ENCODE measurements around the gene DOCK6.

Gene DOCK6

GRCh38 chr19:11261971-11262839 is at the start of gene DOCK6:
Gene DOCK6 (minus strand): TSS chr19:11262524. CDS start chr19:11262440, 84 bp downstream.
- peak in 1 of 2 donors; percentile 25 for DNase-seq (ENCODE audit: low read depth in 2 of 2)

GRCh38 chr19:11306337-11306736 is 44.0 kb upstream of the DOCK6 start:
- DNase-seq (ENCODE audit: low read depth in 2 of 2), result no peak

GRCh38 chr19:11304936-11305335 is 42.6 kb upstream of the DOCK6 start:
- DNase-seq (ENCODE audit: low read depth in 2 of 2), result no peak

- no peak for DNase-seq (ENCODE audit: low read depth in 2 of 2)
These were observed 38.4 kb upstream of the DOCK6 start for GRCh38 chr19:11300811-11301120.

- DNase-seq (ENCODE audit: low read depth in 2 of 2), result no peak
These were observed 37.9 kb upstream of the DOCK6 start for GRCh38 chr19:11299946-11300810.

GRCh38 chr19:11296264-11296663 is 33.9 kb upstream of the DOCK6 start:
- DNase-seq (ENCODE audit: low read depth in 2 of 2), result no peak

- DNase-seq (ENCODE audit: low read depth in 2 of 2), result no peak
These were observed 33.4 kb upstream of the DOCK6 start, which contains the start of gene TSPAN16 for GRCh38 chr19:11295665-11296245. Gene TSPAN16 (plus strand): TSS chr19:11296160. CDS start chr19:11296298, 138 bp downstream.

- no peak for DNase-seq (ENCODE audit: low read depth in 2 of 2)
These were observed 32.9 kb upstream of the DOCK6 start for GRCh38 chr19:11295180-11295579.

GRCh38 chr19:11293433-11294389 is 31.4 kb upstream of the DOCK6 start:
- peak; percentile 64 to 82 for DNase-seq (ENCODE audit: low read depth in 2 of 2)

- no peak for DNase-seq (ENCODE audit: low read depth in 2 of 2)
These were observed 29.7 kb upstream of the DOCK6 start for GRCh38 chr19:11291991-11292390.

- DNase-seq (ENCODE audit: low read depth in 2 of 2), result no peak
These were observed 29.1 kb upstream of the DOCK6 start for GRCh38 chr19:11291415-11291814.

GRCh38 chr19:11290256-11290655 is 27.9 kb upstream of the DOCK6 start:
- DNase-seq (ENCODE audit: low read depth in 2 of 2), result no peak

- DNase-seq (ENCODE audit: low read depth in 2 of 2), result no peak
These were observed 26.0 kb upstream of the DOCK6 start for GRCh38 chr19:11288349-11288748.

- DNase-seq (ENCODE audit: low read depth in 2 of 2), result no peak
These were observed 24.1 kb upstream of the DOCK6 start for GRCh38 chr19:11286312-11286974.

- DNase-seq (ENCODE audit: low read depth in 2 of 2), result no peak
These were observed 22.2 kb upstream of the DOCK6 start for GRCh38 chr19:11284515-11284914.

- DNase-seq (ENCODE audit: low read depth in 2 of 2), result no peak
These were observed 19.2 kb upstream of the DOCK6 start for GRCh38 chr19:11281356-11282049.

GRCh38 chr19:11279505-11280236 is 17.3 kb upstream of the DOCK6 start:
- peak in 1 of 2 donors; percentile 10 for DNase-seq (ENCODE audit: low read depth in 2 of 2)

- DNase-seq (ENCODE audit: low read depth in 2 of 2), result no peak
These were observed 16.3 kb upstream of the DOCK6 start for GRCh38 chr19:11278670-11279069.

GRCh38 chr19:11274533-11275086 is 12.3 kb upstream of the DOCK6 start:
- no peak for DNase-seq (ENCODE audit: low read depth in 2 of 2)
